ENCODE measurements around the gene SPTBN4.

The SPTBN4 gene

DNA sequence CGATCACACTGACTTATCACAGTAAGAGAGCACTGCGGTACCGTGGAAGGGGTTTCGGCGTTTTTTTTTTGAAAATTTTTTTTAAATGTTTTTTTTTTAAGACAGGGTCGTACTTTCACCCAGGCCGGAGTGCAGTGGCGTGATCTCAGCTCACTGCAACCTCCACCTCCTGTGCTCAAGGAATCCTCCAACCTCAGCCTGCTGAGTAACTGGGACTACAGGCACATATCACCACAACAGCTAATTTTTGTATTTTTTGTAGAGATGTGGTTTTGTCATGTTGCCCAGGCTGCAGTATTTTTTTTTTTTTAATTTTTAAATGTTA, 153.3 kb downstream of the SPTBN4 start:
- Histone ChIP-seq H3K9me2 (replicated peaks; ENCODE audit: low read depth, low read length) (no peaks in the 10 kb centered on the region), H2AFZ (ENCODE audit: low read length) (no peak overlapping the region), H3K4me3 (ENCODE audit: low read length, poor library complexity, severe bottlenecking) (no peak overlapping the region), H3K9ac (ENCODE audit: low read depth, low read length, poor library complexity, severe bottlenecking) (no peak overlapping the region), H3F3A (ENCODE audit: low read depth) (no peaks in the 10 kb centered on the region), H3K4me1 (ENCODE audit: insufficient read depth, low read length, poor library complexity, severe bottlenecking) (peaks cover under 1% of the 10 kb centered on the region), H4K20me1 (ENCODE audit: insufficient read depth, low read length, poor library complexity, severe bottlenecking) (peaks cover 2% of the 10 kb centered on the region), H3K79me2 (ENCODE audit: insufficient read depth, low read length) (no peaks in the 10 kb centered on the region), H3K36me3 (ENCODE audit: insufficient read depth, low read length) (peaks cover 8% of the 10 kb centered on the region; the same call in 1 of the 2 replicates), H3K4me2 (ENCODE audit: low read depth, low read length, poor library complexity, severe bottlenecking) (no peak overlapping the region), H3K9me3 (ENCODE audit: insufficient read depth, low read depth, low read length) (no peaks in the 10 kb centered on the region), H3K27me3 (ENCODE audit: insufficient read depth, low read length, poor library complexity, severe bottlenecking) (no peaks in the 10 kb centered on the region)
- TF ChIP-seq CTCF (conservative IDR thresholded peaks at IDR 0.05; ENCODE audit: low read length): no peak
- no peak for TF ChIP-seq EZH2phosphoT487 (IDR thresholded peaks at IDR 0.05; ENCODE audit: borderline replicate concordance)

DNA sequence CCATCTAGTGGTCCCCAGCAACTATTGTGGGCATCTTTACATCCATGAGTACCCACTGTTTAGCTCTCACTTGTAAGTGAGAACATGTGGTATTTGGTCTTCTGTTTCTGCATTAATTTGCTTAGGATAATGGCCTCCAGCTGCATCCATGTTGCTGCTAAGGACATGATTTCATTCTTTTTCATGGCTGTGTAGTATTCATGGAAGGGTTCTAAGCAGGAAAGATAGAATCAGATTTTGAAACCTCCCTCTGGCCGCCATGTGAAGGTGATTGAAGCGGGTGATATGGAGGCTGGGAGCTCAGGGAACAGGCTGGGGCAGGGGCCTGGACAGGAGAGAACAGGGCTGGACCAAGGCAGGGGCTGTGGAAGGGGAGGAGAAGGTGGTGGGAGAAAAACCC, 154.5 kb downstream of the SPTBN4 start:
- H2AFZ ChIP-seq (ENCODE audit: low read length): no peak overlapping the region
- H3K36me3 ChIP-seq (ENCODE audit: insufficient read depth, low read length): peaks cover 8% of the 10 kb centered on the region; the same call in 1 of the 2 replicates
- H3K79me2 ChIP-seq (ENCODE audit: insufficient read depth, low read length): no peaks in the 10 kb centered on the region
- H3K27me3 ChIP-seq (ENCODE audit: insufficient read depth, low read length, poor library complexity, severe bottlenecking): no peaks in the 10 kb centered on the region
- no peak for TF ChIP-seq CTCF (conservative IDR thresholded peaks at IDR 0.05; ENCODE audit: low read length)
- no peak for TF ChIP-seq EZH2phosphoT487 (IDR thresholded peaks at IDR 0.05; ENCODE audit: borderline replicate concordance)
- H3K4me2 ChIP-seq (ENCODE audit: low read depth, low read length, poor library complexity, severe bottlenecking): no peak overlapping the region
- no peaks in the 10 kb centered on the region for H3K9me3 ChIP-seq (ENCODE audit: insufficient read depth, low read depth, low read length)
- no peaks in the 10 kb centered on the region for H3K4me1 ChIP-seq (ENCODE audit: insufficient read depth, low read length, poor library complexity, severe bottlenecking)
- H3K9ac ChIP-seq (ENCODE audit: low read depth, low read length, poor library complexity, severe bottlenecking): no peak overlapping the region
- no peak overlapping the region for H3K4me3 ChIP-seq (ENCODE audit: low read length, poor library complexity, severe bottlenecking)
- no peaks in the 10 kb centered on the region for H4K20me1 ChIP-seq (ENCODE audit: insufficient read depth, low read length, poor library complexity, severe bottlenecking)
- no peaks in the 10 kb centered on the region for H3F3A ChIP-seq (ENCODE audit: low read depth)
- H3K9me2 ChIP-seq (replicated peaks; ENCODE audit: low read depth, low read length): no peaks in the 10 kb centered on the region

DNA sequence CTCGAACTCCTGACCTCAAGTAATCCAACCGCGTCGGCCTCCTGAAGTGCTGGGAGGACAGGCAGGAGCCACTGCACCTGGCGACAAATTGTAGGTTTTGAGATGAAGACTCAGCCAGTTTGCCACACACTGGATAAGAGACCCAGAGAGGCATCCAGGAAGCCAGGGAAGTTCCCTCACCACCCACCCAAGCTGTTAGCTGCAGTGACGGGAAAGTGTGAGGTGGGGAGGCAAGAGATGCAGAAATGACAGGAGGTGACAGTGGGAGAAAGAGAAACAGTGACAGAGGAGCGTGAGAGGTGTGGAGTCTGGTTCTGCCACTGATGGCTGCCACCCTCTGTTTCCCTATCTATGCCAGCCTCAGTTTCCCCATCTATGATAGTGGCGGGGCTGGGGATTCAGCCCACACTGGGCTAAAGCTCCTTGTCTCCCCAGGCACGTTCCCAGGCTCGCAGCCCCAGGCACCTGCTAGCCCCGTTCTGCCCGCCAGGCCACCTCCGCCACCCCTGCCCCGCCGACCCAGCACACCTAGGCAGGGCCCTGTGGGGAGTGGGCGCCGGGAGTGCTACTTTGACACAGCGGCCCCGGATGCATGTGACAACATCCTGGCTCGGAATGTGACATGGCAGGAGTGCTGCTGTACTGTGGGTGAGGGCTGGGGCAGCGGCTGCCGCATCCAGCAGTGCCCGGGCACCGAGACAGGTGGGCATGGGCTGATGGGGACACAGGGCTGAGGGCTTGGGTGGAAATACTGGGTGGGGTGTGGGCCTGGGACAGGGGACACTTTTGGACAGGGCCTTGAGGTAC, 155.4 kb downstream of the SPTBN4 start:
- Histone ChIP-seq H2AFZ (ENCODE audit: low read length) (no peak overlapping the region), H3K4me3 (ENCODE audit: low read length, poor library complexity, severe bottlenecking) (no peak overlapping the region), H4K20me1 (ENCODE audit: insufficient read depth, low read length, poor library complexity, severe bottlenecking) (no peaks in the 10 kb centered on the region), H3K79me2 (ENCODE audit: insufficient read depth, low read length) (no peaks in the 10 kb centered on the region), H3F3A (ENCODE audit: low read depth) (no peaks in the 10 kb centered on the region), H3K36me3 (ENCODE audit: insufficient read depth, low read length) (peaks cover 8% of the 10 kb centered on the region; the same call in 1 of the 2 replicates), H3K9me2 (replicated peaks; ENCODE audit: low read depth, low read length) (no peaks in the 10 kb centered on the region), H3K9ac (ENCODE audit: low read depth, low read length, poor library complexity, severe bottlenecking) (no peak overlapping the region), H3K9me3 (ENCODE audit: insufficient read depth, low read depth, low read length) (no peaks in the 10 kb centered on the region), H3K27me3 (ENCODE audit: insufficient read depth, low read length, poor library complexity, severe bottlenecking) (no peaks in the 10 kb centered on the region), H3K4me1 (ENCODE audit: insufficient read depth, low read length, poor library complexity, severe bottlenecking) (no peaks in the 10 kb centered on the region), H3K4me2 (ENCODE audit: low read depth, low read length, poor library complexity, severe bottlenecking) (no peak overlapping the region)
- TF ChIP-seq CTCF (conservative IDR thresholded peaks at IDR 0.05; ENCODE audit: low read length) (no peak), EZH2phosphoT487 (IDR thresholded peaks at IDR 0.05; ENCODE audit: borderline replicate concordance) (no peak)

Measured in Loucy (cell line).